ENCODE measurements around the gene BCR. TPM values are rescaled to one million over a fixed set of nuclear protein-coding genes. Genes with fewer than 3 reads are reported as not detected.
A peak's percentile ranks its signal among the peaks of the same experiment; 100 is the strongest.

BCR gene
- total RNA-seq, 2 donors from 2014 or later, result 27.0 to 41.3 TPM

GRCh38 chr22:23301591-23301990 is 121.3 kb downstream of the BCR start:
- H3K4me1 ChIP-seq, result peaks cover 0 to 20% of the 10 kb centered on the region in 2 donors
- no peak for DNase-seq (ENCODE audit: low spot score)
- H3K36me3 ChIP-seq, result peaks cover 18% of the 10 kb centered on the region
- H3K9me3 ChIP-seq, result no peaks in the 10 kb centered on the region
- no peak overlapping the region for H3K27ac ChIP-seq
- H3K4me3 ChIP-seq, result no peak overlapping the region
- no peaks in the 10 kb centered on the region for H3K27me3 ChIP-seq
- TF ChIP-seq CTCF (IDR thresholded peaks at IDR 0.05), result no peak

- Histone ChIP-seq H3K27ac (no peak overlapping the region), H3K27me3 (no peaks in the 10 kb centered on the region), H3K4me1 (peaks cover 0 to 25% of the 10 kb centered on the region in 2 donors), H3K4me3 (no peak overlapping the region), H3K36me3 (peaks cover 13% of the 10 kb centered on the region), H3K9me3 (no peaks in the 10 kb centered on the region)
- DNase-seq (ENCODE audit: low spot score), result no peak
- no peak for TF ChIP-seq CTCF (IDR thresholded peaks at IDR 0.05)
Observed at GRCh38 chr22:23302171-23303002, 122.1 kb downstream of the BCR start.

GRCh38 chr22:23305321-23305910 is 125.1 kb downstream of the BCR start:
- Histone ChIP-seq H3K4me3 (no peak overlapping the region), H3K27me3 (no peaks in the 10 kb centered on the region), H3K36me3 (peaks cover 10% of the 10 kb centered on the region), H3K27ac (peak overlapping the region; percentile 83 to 89), H3K9me3 (no peaks in the 10 kb centered on the region), H3K4me1 (peaks cover 0 to 25% of the 10 kb centered on the region in 2 donors)
- no peak for TF ChIP-seq CTCF (IDR thresholded peaks at IDR 0.05)
- no peak for DNase-seq (ENCODE audit: low spot score)

GRCh38 chr22:23305922-23306374 is 125.6 kb downstream of the BCR start:
- H3K4me1 ChIP-seq, result peaks cover 0 to 25% of the 10 kb centered on the region in 2 donors
- H3K4me3 ChIP-seq, result no peak overlapping the region
- H3K36me3 ChIP-seq, result peaks cover 10% of the 10 kb centered on the region
- H3K27me3 ChIP-seq, result no peaks in the 10 kb centered on the region
- no peaks in the 10 kb centered on the region for H3K9me3 ChIP-seq
- TF ChIP-seq CTCF (IDR thresholded peaks at IDR 0.05), result no peak
- peak; percentile 92 for DNase-seq (ENCODE audit: low spot score)
- H3K27ac ChIP-seq, result peak overlapping the region; percentile 83 to 89

- Histone ChIP-seq H3K36me3 (peaks cover 10% of the 10 kb centered on the region), H3K9me3 (no peaks in the 10 kb centered on the region), H3K4me3 (no peak overlapping the region), H3K27ac (peak overlapping the region; percentile 83 to 89), H3K27me3 (no peaks in the 10 kb centered on the region), H3K4me1 (peaks cover 0 to 25% of the 10 kb centered on the region in 2 donors)
- no peak for TF ChIP-seq CTCF (IDR thresholded peaks at IDR 0.05)
- DNase-seq (ENCODE audit: low spot score), result no peak
Observed at GRCh38 chr22:23306438-23306921, 126.2 kb downstream of the BCR start.

Measured in right atrium auricular region (tissue), 2 donors.